Endometrium (tissue), 2 donors: Measurements from ENCODE around the gene BET1.

Experiments
- FAIRE-seq: peaks from 2 replicates; lab custom pipeline; 2012; peaks lifted over from hg19 to GRCh38; lab: Jason Lieb, UNC
- donor health status: control.
- donor health status: control.

The BET1 gene

GRCh38 chr7:93957767-93958166 lies 46.4 kb downstream of the BET1 start:
- FAIRE-seq: no peak

DNA sequence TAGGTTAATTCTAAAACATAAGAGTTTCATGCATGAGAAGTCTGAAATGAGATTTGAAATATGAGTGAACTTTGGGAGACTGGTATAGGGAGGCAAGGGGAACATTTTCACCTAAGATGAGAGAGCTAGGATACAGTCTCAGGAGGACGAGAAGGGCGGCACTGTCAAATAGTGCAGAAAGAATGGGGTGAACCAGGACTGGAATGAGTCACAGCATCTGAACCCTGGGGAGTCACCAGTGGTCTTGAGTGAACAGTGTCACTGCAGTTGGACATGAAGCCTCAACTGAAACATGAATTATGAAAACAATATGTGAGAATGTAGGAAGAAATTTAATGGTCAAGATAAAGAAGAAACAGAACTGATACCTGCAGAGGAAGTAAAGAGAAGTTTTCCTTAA lies 48.9 kb downstream of the BET1 start:
- no peak for FAIRE-seq

DNA sequence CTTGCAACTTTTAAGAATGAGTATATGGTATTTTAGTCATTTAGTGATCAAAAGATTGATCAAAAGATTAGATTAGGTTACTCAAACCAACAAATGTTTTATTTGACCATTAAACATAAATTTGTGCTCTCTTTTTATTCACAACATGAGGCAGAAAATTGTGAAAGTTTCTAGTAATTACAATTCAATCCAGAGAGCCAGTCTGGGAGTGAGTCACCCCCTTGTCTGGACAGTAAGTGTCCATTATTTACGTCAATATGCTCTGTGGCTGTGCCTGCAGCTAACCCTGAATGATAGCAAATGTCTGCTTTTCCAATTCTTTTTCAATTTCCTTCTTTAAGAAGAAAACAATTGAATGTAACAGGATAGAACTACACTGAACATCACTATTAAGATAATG lies 54.7 kb downstream of the BET1 start:
- no peak for FAIRE-seq

GRCh38 chr7:93948873-93949272 lies 55.3 kb downstream of the BET1 start:
- no peak for FAIRE-seq

GRCh38 chr7:93948106-93948505 lies 56.0 kb downstream of the BET1 start:
- FAIRE-seq: no peak

DNA sequence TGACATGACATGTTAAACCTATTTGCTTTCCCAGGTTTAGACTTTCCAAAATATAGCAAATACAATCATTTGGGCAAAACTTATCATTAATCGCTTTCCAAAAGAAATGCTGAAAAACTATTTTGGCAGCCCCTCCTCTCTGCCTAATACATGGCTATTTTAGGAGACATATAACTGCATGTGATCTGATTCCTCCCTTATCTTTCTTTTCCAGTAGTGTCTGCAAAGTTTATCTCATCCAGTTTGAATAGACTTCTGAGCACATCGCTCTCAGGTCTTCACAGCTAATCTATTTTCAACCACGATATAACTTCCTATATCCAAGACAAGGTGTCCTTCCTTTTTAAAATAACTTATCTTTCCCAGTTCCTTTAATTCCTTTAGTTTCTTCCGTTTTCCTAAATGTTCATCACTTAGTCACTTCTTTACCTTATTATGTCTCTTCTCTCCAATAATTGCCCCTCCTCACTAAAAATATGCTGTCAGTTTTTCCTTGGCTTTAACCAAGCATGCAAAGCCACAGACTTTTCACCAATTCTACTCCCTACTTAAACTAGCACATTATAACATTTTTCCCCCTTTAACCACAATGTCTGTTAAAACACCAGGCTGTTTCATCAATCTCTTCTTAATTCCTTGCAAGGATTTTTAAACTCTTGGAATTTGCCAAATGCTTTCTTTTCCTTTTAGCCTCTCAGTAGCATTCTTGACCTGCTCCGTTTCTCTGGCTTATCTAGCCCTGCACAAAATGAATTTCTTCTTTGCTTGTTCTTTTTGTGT lies 58.2 kb downstream of the BET1 start:
- FAIRE-seq: no peak

DNA sequence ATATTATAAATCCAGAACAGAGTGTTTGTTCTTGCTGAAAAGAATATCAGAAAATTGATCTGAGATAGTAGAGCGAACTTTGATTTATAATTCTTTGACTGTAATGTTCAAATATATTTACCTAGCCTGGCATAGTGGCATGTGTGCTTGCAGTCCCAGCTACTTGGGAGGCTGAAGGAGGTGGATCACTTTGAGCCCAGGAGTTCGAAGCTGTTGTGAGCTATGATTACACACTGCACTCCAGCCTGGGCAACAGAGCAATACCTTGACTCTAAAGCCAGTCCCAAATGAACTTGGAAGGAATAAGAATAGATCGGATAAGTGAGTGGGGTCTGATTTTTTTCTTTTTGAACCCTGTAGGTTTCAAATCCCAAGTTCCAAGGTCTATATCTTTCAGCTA lies 59.1 kb downstream of the BET1 start:
- no peak for FAIRE-seq

DNA sequence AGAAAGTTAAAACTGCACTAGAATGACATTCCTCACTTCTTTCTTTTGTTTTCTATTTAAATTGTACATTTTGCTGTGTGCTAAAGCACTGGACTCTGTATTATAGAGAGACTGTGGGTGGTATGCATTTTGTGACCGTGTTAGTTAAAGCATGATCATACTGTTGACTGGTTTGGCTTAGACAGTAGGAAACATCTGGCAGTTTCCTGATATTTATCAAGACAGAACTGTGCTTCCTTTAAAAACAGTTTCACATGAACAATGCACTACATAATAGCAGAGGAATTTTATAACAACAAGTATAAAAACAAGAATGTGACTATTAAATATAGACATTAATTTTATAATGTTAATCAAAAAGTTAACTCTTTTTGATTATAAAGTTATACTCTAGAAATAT lies 59.5 kb downstream of the BET1 start:
- peak; percentile 97 for FAIRE-seq

- FAIRE-seq: no peak
Observed at GRCh38 chr7:93943816-93944540, 60.2 kb downstream of the BET1 start.
